ENCODE data around the gene MRPL32.

- TF ChIP-seq POLR2A (IDR thresholded peaks at IDR 0.05), result no peak
- TF ChIP-seq, protein P1, sequence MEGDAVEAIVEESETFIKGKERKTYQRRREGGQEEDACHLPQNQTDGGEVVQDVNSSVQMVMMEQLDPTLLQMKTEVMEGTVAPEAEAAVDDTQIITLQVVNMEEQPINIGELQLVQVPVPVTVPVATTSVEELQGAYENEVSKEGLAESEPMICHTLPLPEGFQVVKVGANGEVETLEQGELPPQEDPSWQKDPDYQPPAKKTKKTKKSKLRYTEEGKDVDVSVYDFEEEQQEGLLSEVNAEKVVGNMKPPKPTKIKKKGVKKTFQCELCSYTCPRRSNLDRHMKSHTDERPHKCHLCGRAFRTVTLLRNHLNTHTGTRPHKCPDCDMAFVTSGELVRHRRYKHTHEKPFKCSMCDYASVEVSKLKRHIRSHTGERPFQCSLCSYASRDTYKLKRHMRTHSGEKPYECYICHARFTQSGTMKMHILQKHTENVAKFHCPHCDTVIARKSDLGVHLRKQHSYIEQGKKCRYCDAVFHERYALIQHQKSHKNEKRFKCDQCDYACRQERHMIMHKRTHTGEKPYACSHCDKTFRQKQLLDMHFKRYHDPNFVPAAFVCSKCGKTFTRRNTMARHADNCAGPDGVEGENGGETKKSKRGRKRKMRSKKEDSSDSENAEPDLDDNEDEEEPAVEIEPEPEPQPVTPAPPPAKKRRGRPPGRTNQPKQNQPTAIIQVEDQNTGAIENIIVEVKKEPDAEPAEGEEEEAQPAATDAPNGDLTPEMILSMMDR (IDR thresholded peaks at IDR 0.05), result no peak
Measured at GRCh38 chr7:42934291-42934690, 2.1 kb downstream of the MRPL32 start.

All from breast epithelium (tissue), 3 donors.